ENCODE results near the gene TRIP6.

Gene TRIP6

DNA sequence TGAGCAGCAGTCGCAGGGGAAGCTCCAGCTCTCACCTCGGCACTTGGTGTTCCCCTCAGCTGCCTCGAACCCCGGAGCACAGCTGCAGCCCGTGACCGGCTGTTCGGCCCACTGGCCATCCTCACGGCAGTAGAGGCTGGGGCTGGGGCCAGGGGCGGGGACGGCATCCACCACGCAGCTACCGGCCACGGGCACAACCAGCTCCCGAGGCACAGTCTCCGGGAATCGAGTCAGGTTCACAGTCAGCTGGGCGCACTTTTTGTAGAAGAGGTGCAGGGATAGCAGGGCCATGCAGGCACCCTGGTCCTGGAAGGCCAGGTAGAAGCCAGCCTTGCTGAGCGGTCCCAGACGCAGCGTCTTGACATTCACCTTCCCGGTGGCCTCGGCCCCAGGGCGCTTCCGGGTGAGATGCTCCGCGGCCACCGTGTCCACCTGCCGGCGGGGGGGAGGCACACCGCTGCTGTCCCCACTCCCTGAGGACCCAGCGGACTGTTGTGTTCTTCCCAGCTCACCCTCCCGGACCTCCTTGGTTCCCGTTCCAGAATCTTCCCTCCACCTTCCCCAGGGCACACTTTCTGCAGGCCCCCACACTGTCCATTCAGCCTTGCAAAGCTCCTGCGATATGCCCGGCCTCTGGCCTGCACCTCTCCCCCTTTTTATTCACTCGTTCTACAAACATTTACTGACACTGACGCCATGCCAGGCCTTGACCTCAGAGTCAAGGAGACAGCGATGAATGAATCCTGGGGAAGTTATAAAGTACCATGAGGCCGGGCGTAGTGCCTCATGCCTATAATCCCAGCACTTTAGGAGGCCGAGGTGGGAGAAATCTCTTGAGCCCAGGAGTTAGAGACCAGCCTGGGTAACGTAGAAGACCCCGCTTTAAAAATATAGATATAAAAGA lies 44.7 kb upstream of the TRIP6 start:
- H2AFZ ChIP-seq (ENCODE audit: low read depth), result no peak overlapping the region
- H3K36me3 ChIP-seq (ENCODE audit: insufficient read depth), result no peaks in the 10 kb centered on the region
- no peaks in the 10 kb centered on the region for H3K4me1 ChIP-seq (ENCODE audit: low read depth, poor library complexity, severe bottlenecking)
- no peaks in the 10 kb centered on the region for H4K20me1 ChIP-seq (ENCODE audit: insufficient read depth)
- TF ChIP-seq, protein P1, sequence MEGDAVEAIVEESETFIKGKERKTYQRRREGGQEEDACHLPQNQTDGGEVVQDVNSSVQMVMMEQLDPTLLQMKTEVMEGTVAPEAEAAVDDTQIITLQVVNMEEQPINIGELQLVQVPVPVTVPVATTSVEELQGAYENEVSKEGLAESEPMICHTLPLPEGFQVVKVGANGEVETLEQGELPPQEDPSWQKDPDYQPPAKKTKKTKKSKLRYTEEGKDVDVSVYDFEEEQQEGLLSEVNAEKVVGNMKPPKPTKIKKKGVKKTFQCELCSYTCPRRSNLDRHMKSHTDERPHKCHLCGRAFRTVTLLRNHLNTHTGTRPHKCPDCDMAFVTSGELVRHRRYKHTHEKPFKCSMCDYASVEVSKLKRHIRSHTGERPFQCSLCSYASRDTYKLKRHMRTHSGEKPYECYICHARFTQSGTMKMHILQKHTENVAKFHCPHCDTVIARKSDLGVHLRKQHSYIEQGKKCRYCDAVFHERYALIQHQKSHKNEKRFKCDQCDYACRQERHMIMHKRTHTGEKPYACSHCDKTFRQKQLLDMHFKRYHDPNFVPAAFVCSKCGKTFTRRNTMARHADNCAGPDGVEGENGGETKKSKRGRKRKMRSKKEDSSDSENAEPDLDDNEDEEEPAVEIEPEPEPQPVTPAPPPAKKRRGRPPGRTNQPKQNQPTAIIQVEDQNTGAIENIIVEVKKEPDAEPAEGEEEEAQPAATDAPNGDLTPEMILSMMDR (conservative IDR thresholded peaks at IDR 0.05; ENCODE audit: low read depth, low read length), result no peak
- H3K4me2 ChIP-seq, result no peak overlapping the region
- peaks cover 89% of the 10 kb centered on the region for H3K27me3 ChIP-seq (ENCODE audit: insufficient read depth, low read depth)
- H3K9ac ChIP-seq, result no peak overlapping the region
- no peaks in the 10 kb centered on the region for H3K79me2 ChIP-seq (ENCODE audit: insufficient read depth, low read depth)
- H3K4me3 ChIP-seq (IDR thresholded peaks at IDR 0.05; ENCODE audit: insufficient read depth, low read depth, low read length), result no peak overlapping the region
- no peak overlapping the region for H3K27ac ChIP-seq

DNA sequence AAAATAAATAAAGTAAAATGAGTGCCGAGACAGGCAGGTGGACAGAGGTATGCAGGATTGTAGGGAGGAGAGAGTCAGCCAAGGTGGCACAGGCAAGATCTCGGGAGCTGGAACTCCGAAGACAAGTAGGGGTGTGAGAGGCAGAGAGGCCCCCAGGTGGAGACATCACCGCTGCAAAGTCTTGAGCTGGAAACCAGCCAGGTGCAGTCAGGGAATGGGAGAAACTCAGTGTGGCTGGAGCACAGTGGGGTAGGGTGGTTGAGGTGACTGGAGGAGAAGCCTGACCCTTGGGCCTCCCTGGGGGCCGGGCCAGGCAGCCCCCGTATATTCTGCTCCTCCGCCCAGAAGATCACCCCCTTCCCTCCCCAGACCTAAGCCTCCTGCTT lies 44.1 kb upstream of the TRIP6 start:
- H3K27me3 ChIP-seq (ENCODE audit: insufficient read depth, low read depth), result peaks cover 95% of the 10 kb centered on the region
- H3K36me3 ChIP-seq (ENCODE audit: insufficient read depth), result no peaks in the 10 kb centered on the region
- H4K20me1 ChIP-seq (ENCODE audit: insufficient read depth), result no peaks in the 10 kb centered on the region
- no peak overlapping the region for H3K4me2 ChIP-seq
- no peaks in the 10 kb centered on the region for H3K79me2 ChIP-seq (ENCODE audit: insufficient read depth, low read depth)
- no peak overlapping the region for H3K4me3 ChIP-seq (IDR thresholded peaks at IDR 0.05; ENCODE audit: insufficient read depth, low read depth, low read length)
- TF ChIP-seq, protein P1 (conservative IDR thresholded peaks at IDR 0.05; ENCODE audit: low read depth, low read length), result no peak
- H3K9ac ChIP-seq, result no peak overlapping the region
- H3K27ac ChIP-seq, result no peak overlapping the region
- H2AFZ ChIP-seq (ENCODE audit: low read depth), result no peak overlapping the region
- H3K4me1 ChIP-seq (ENCODE audit: low read depth, poor library complexity, severe bottlenecking), result no peaks in the 10 kb centered on the region

DNA sequence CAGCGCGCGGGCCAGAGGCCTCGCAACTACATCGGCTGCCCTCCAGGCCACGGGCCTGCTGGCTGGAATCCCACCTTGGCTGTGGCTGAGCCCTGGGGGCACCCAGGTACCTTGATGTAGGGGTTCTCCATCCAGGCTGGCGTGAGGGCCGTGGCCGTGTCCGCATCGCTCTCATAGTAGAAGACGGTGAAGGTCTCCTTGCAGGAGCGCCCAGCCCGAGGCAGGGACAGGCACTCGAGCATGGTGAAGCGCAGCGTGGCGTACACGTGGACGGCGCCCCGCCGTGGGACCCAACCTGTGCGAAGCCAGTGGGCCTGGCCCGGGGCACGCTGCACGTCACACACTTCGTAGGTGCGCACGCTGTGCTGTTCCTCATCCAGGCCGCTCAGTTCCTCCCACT lies 43.7 kb upstream of the TRIP6 start:
- H2AFZ ChIP-seq (ENCODE audit: low read depth), result no peak overlapping the region
- H3K4me3 ChIP-seq (IDR thresholded peaks at IDR 0.05; ENCODE audit: insufficient read depth, low read depth, low read length), result no peak overlapping the region
- no peaks in the 10 kb centered on the region for H3K79me2 ChIP-seq (ENCODE audit: insufficient read depth, low read depth)
- H3K4me2 ChIP-seq, result no peak overlapping the region
- H3K36me3 ChIP-seq (ENCODE audit: insufficient read depth), result no peaks in the 10 kb centered on the region
- no peak overlapping the region for H3K27ac ChIP-seq
- TF ChIP-seq, protein P1 (conservative IDR thresholded peaks at IDR 0.05; ENCODE audit: low read depth, low read length), result no peak
- H4K20me1 ChIP-seq (ENCODE audit: insufficient read depth), result no peaks in the 10 kb centered on the region
- H3K27me3 ChIP-seq (ENCODE audit: insufficient read depth, low read depth), result peaks cover 93% of the 10 kb centered on the region
- H3K9ac ChIP-seq, result no peak overlapping the region
- H3K4me1 ChIP-seq (ENCODE audit: low read depth, poor library complexity, severe bottlenecking), result no peaks in the 10 kb centered on the region

DNA sequence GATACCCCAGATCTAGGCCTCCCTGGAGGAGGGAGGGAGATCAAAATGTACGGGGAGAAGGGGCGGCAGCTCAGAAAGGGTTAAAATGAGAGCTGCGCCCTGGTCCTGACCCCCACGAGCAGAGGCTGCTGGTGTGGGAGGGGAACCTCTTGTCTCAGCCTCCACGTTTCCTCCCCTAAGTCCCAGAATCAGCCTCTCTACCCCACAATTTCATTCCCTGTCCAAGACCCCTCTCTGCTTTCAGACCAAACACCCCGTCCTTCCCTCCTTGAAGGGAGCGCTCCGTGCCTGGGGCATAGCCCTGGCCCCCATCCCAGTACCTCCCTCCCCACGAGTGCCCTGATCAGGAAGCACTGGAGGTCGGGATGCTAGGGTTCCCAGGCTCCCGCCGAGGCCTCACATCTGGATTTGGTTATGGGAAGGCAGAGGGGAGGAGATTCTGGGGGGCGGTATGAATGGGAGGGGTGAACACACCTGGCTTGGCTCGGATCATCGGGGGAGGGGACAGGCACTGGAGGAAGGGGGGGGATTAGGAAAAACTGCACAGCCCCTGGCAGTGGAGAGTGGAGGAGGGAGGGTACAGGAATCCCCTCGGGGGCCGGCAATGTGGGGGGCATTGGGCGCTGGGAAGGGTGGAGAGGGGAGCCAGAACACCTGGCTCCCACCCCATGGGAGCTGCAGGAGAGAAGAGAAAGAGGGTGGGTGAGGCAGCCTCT lies 42.5 kb upstream of the TRIP6 start:
- Histone ChIP-seq H4K20me1 (ENCODE audit: insufficient read depth) (no peaks in the 10 kb centered on the region), H3K4me3 (IDR thresholded peaks at IDR 0.05; ENCODE audit: insufficient read depth, low read depth, low read length) (no peak overlapping the region), H3K4me1 (ENCODE audit: low read depth, poor library complexity, severe bottlenecking) (no peaks in the 10 kb centered on the region), H3K4me2 (no peak overlapping the region), H3K27ac (no peak overlapping the region), H3K36me3 (ENCODE audit: insufficient read depth) (no peaks in the 10 kb centered on the region), H3K79me2 (ENCODE audit: insufficient read depth, low read depth) (no peaks in the 10 kb centered on the region), H2AFZ (ENCODE audit: low read depth) (no peak overlapping the region), H3K27me3 (ENCODE audit: insufficient read depth, low read depth) (peaks cover 94% of the 10 kb centered on the region), H3K9ac (no peak overlapping the region)
- TF ChIP-seq, protein P1 (conservative IDR thresholded peaks at IDR 0.05; ENCODE audit: low read depth, low read length), result no peak
